GM23248 (cell line): ENCODE data around the gene PLXDC1.

Source experiments
- EZH2 ChIP-seq: fragments of 200-600 bp; sonication (generic); IDR thresholded peaks from 2 replicates; pipeline ENCODE4 v1.6.1; 2018; ENCODE audit warnings: antibody characterized with exemption, mild to moderate bottlenecking; ENCODE audit not compliant: insufficient read depth, poor library complexity, severe bottlenecking
- EZH2phosphoT487 ChIP-seq: fragments of 200-600 bp; sonication (generic); IDR thresholded peaks from 2 replicates; pipeline ENCODE4 v1.6.1; 2018; ENCODE audit warnings: antibody characterized with exemption, moderate library complexity, mild to moderate bottlenecking, low read depth; ENCODE audit not compliant: insufficient read depth

DNA sequence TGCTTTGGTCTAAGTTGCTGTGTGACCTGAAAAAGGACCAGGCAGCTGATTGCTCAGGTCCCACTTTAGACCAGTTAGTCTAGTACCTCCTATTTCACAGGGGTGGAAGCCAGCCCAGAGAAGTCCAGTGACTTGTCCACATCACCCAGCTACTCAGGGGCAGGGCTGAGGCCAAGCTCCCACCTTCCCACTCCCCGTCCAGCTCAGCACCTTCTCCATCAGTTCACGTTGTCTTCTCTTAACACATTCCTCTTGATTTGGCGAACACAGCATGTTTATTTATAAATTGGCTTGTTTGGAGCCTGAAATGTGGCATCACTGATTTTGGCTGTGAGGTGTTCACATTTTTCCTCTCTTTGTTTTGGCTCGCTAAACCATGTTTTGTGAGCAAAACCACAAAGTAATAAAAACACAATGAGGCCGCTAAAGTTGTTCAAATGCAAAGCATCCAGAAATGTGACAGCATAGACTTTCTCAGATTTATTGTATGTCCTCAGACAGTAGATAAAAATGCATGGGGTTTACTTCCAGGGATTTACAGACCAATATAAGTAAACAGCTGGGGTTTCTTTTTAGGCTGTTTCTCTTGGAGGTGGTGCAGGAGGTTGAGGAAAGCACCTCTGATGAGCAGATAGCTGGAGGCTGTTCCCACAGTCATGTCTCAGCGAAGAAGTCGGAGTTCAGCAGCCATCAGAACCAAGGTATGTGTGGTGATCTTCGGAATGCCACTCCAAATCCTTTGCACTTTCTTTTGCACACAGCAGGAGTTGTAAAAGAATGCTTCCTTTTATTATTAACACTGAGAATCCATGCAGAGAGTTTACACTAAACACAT, 88.4 kb downstream of the PLXDC1 start:
- TF ChIP-seq EZH2 (no peak), EZH2phosphoT487 (no peak)
